A172 (cell line): ENCODE results near the gene SLC39A12. TPM values are rescaled to one million over a fixed set of nuclear protein-coding genes. Genes with fewer than 3 reads are reported as not detected.

Experiments
- DNase-seq: peaks from one replicate; pipeline ENCODE4 v3.0.0-alpha.2; 2015; ENCODE audit warnings: low spot score
- total RNA-seq: library from RNA; depleted of rRNA; stranded (reverse); fragments of >200 nt; shearing (Covaris generic); gene quantifications from 2 replicates; pipeline ENCODE4 v1.2.3, GENCODE V29; 2014

The SLC39A12 gene
- total RNA-seq, 1 experiment from 2014 or later = not detected

- no peak for DNase-seq
Measured at GRCh38 chr10:17963431-17963830, 11.7 kb downstream of the SLC39A12 start.

GRCh38 chr10:17965649-17966235 is 14.0 kb downstream of the SLC39A12 start:
- DNase-seq = no peak

- DNase-seq = no peak
Measured at GRCh38 chr10:17974505-17974904, 22.8 kb downstream of the SLC39A12 start.

DNA sequence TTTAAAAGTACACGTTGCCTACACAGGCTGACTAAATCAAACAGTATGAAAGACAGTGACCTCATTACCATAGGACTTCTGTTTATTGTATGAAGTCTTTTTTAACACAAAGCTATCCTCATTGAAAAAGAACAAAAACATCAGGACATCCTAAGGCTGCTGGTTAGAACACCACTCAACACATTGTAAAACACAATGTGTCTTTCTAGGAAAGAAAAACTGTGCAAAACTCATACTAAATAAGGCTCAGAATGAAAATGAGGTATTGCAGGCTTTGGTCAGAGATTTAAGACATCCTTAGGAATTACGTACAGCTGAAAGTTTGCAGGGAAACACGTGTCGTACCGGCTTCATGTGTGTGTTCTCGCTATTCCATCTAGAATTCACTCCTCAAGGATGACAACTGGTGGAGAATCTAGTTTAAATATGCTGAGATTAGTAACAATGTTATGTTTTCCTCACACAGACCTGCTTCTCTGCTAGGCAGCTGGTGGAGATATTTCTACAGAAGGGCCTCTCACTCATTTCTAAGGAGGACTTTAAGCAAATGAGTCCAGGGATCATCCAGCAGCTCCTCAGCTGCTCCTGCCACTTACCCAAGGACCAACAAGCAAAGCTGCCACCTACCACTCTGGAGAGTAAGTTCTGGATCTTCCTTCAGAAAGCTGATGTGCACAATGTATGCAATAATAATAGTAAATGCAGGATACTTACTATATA is 29.3 kb downstream of the SLC39A12 start:
- no peak for DNase-seq

DNA sequence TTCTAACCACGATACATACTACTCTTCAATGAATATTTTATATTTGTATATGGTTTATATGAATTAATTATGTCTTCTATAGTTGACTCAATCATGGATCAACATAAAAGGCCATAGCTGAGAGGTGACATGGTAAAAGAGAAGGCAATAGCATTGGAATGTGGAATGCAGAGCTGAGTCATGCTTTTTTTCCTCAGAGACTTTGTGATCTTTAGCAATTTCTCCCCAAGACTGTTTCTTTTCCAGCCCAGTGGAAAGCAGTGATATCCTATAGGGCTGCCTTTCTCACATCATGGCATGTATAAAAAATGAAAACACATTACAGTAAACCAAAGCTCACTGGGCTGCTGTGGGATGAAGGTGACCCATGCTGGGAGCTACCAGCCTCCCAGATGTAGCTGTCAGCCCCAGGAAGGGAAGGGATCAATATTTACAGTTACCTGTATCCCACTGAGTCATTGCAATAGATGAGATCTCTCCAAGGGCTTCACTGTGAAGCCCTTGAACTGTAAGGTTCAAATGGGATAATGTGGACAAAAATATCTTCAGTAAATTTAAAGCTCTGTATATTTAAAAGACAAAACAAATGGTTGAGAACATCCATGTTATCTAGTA is 30.2 kb downstream of the SLC39A12 start:
- peak; percentile 86 for DNase-seq

- DNase-seq = peak; percentile 65
Measured at GRCh38 chr10:17984056-17984455, 32.3 kb downstream of the SLC39A12 start.

DNA sequence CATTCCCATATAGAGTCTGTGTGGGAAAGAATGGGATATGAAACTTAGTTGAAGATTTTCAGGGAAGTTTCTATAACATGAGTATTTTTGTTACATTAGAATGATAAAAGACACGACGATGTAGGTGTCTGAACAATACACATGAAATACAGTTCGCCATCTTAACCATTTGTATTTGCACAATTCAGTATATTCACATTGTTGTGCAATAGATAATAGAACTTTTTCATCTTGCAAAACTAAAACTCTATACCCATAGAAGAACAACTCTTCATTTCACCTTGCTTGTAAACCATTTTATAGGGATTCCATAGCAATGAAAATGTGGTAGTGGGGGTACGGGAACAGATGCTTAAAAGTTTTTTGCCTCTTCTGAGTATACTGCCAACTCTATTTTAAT is 32.8 kb downstream of the SLC39A12 start:
- DNase-seq = no peak

- DNase-seq = peak; percentile 90
Measured at GRCh38 chr10:17989908-17990767, 38.4 kb downstream of the SLC39A12 start.

DNA sequence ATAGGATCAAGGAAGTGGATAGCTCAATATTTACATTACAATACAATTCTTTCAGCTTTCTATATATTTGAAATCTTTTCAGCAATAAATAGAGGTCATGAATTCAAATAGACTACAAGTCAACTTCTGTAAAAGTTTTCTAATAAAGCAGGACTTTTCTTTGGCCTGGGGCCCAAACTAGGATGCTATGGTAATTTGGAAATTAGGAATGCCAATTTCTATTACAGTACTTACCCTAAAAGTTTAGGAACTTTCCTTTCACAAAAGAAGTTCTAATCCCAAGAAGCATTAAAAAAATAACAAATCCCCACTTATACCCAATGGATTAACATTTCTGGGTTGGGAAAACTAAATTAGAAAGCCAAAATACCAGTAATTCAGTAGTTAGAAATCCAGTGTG is 40.5 kb downstream of the SLC39A12 start:
- no peak for DNase-seq

DNA sequence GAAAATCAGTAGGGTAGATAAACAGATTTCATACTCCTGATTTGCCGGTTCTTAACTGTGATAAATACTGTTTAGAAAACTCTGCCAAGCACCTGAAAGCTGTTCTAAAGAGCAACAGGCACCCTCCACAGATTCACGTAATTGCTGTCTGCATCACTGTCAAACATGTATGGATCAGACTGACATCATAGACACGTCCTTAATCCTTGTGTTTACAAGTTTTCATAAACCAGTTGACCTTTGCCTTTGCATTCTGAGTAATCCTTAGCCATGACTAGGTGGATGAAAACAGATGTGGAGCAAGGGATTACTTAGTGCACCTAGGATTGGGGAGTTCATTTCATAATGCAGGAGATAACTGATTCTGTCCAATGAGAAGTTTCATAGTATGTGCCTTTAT is 41.6 kb downstream of the SLC39A12 start:
- no peak for DNase-seq

DNA sequence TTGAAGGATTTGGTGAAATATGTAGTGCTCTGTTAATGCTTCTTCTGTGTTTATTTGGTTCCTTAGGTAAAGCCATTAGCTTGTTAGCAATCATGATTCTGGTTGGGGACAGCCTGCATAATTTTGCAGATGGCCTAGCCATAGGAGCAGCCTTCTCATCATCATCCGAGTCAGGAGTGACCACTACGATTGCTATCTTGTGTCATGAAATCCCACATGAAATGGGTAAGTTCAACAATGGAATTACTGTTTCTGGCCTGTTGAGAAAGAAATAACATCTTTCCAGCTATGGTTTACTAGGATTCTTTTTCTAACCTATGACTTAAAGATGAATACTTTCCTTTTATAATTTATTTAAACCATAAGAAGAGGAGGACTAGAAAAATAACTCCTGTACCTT is 48.9 kb downstream of the SLC39A12 start:
- DNase-seq = no peak

GRCh38 chr10:18005445-18005780 is 53.7 kb downstream of the SLC39A12 start:
- no peak for DNase-seq

DNA sequence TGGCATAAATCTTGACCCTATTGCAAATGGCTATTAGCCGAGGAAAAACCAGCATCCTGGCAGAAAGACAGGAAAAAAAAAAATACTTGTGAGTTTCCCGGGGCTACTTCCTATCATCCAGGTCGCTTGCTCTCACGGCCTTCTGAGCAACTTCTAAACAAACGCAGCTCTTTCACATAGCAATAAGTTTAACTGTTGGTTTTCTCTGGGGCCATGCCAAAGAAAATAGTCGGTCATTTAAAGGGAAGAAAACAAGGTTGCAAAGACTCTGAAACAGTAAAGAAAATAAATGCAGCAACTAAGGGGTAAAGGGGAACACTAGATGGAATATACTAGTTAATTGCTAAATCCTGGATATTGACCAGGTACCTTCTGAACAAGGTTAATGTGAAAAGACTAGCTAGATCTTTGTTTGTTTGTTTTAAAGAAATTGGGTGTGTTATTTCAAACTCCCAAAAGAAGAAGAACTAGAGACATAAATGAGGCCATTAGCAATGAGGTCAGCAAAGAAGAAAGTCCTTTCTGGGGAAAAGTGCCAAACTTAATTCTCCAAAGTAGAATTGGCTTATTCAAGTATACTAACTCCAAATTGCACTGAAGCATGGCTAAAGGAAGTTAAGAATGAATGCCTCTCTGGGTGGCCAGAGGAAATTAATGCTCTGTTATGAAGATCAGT is 54.2 kb downstream of the SLC39A12 start:
- peak; percentile 50 for DNase-seq

DNA sequence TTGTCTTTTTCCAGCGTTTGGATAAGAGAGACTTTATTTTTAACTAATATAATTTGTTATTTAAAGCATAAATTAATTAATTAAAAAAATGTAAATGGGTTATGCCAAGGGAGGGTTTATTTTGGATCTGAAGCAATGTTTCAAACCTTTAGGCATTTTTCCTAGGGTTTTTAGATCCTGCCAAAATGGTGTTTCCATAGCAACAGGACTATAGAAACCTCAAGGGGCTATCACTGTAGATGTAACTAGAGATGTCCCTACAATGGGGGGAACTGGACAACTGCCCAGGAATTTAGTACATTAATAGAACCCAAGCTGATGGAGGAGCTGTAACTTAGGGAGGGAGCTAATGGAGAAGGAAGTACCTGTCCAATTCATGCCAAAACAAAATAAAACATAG is 57.3 kb downstream of the SLC39A12 start:
- DNase-seq = no peak

GRCh38 chr10:18010050-18010449 is 58.3 kb downstream of the SLC39A12 start:
- no peak for DNase-seq

- DNase-seq = no peak
Measured at GRCh38 chr10:18020523-18020922, 68.8 kb downstream of the SLC39A12 start.

GRCh38 chr10:18021725-18022480 is 70.2 kb downstream of the SLC39A12 start:
- peak; percentile 10 for DNase-seq

DNA sequence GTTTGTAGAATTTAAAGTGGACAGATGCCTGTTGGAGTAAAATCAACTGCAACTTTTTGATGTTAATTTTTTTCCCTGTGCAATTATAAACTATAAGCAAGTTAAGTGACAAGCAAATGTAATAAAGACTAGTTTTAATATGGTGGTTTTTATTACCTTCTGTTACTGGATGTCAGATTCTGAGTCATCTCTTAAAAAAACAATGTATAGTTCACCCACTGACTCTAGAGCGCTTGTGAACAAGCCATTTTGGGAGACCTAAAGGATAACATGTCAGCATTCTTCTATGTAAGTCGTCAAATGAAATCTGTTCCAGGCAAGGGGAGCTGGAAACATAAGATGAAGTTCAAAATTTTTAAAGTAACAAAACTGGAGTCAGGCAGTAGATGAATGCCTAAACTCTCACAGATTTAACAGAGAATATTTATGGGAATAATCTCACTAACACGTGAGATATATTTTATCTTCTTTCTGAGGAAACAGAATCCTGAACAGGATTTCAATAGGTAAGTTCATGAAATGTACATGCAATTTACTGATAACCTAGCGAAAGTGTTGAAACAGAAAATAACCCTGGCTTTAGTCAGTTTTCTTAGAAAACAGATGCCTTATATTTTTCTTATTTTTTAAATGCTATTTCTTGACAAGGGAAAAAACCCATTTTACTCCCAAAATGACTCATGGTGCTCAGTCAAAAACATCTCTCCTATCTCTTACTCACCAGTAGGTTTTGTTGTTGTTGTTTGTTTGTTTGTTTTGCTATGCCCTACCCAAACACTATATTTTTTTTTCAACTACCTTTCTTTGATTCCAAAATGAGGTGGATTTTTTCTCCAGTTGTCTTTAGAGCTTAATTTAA is 91.7 kb downstream of the SLC39A12 start:
- peak; percentile 23 for DNase-seq

DNA sequence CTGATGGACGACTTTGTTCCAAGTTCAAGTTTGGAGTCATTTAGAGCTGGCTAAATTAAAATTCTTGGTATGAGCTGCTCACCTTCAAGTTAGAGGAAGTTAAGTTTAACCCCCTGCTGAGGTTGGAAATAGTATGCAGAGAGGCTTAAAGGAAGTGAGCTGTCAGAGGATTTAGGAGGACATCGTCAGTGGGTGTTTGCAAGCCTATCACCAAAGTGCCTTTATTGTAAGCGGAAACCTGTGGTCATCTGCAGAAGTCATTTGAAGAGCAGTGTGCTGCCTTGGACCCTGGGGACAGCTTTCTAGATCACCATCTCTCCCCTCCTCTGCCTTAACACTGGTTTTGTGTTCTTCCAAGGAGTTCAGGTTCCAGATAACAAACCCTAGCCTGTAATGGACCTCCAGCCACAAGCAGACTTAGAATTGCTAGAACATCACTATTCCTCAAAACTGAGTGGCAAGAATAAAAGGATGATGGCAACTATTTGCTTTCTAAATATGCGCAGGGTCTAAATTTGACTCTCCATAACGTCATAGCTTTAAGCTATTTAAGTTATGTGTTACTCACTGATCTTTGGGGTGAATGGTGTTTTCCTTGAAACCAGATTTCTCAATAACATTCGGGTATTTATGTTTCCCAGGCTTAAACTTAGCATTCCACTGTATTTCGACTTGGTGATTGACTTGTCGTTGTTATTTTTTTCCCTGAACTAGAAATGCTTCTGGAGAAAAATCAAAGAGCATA is 93.4 kb downstream of the SLC39A12 start:
- DNase-seq = peak; percentile 75
